ENCODE measurements around the gene REXO5.

GRCh38 chr16:20859229-20859628 is 52.9 kb downstream of the REXO5 start:
- TF ChIP-seq POLR2A (IDR thresholded peaks at IDR 0.05; ENCODE audit: extremely low read depth, insufficient read length) (no peak), CTCF (IDR thresholded peaks at IDR 0.05; ENCODE audit: low read depth, low read length) (no peak)
